Measurements from ENCODE around the gene RAB29.
"Not testable (repeated sequence)": the region's sequence is repeated elsewhere in the genome, so short reads cannot be mapped to it uniquely, and the experiment has no call there.

RAB29 gene

GRCh38 chr1:205763980-205764379 is 11.3 kb downstream of the RAB29 start:
- no peak for DNase-seq (ENCODE audit: low spot score)

DNA sequence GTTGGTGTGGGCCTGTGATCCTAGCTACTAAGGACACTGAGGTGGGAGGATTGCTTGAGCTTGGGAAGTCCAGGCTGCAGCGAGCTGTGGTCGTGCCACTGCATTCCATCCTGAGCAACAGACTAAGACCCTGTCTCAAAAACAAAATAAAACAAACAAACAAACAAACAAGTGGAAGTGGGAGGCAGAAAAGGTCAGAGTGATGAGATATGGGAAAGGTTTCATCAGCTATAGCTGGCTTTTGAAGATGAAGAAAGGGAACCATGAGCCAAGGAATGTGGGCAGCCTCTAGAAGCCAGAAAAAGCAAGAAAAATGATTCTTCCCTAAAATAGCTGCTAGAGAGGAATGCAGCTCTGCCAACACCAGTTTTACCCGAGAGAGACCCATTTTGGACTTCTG is 14.7 kb downstream of the RAB29 start:
- DNase-seq (ENCODE audit: low spot score), result no peak

DNA sequence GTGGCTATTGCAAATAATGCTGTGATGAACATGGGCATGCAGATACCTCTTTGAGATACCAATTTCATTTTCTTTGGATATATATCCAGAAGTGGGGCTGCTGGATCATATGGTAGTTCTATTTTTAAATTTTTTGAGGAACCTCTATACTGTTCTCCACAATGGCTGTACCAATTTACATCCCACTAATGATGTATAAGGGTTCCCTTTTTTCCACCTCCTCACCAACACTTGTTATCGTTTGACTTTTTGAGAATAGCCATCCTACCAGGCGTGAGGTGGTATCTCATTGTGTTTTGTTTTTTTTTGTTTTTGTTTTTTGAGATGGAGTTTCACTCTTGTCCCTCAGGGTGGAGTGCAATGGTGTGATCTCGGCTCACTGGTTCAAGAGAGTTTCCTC is 18.7 kb downstream of the RAB29 start:
- DNase-seq (ENCODE audit: low spot score), result no peak

DNA sequence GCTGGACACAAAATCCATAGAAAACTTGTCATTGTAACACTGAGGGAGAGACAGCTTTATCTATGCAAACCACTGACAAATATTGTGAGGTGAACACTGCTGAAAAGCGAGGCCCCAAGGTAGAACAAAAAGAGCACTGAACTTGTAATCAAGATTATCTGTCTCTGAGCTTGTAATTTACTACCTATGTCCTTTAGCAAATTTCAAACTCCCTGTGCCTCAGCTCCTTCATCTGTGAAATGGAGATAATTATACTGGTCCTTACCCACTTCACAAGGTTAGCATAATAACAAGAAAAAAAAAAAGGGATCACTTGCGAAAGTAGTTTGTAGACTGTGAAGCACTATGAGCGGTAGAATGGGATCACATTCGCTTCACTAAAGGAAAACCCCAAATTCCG is 20.4 kb downstream of the RAB29 start:
- DNase-seq (ENCODE audit: low spot score), result no peak

DNA sequence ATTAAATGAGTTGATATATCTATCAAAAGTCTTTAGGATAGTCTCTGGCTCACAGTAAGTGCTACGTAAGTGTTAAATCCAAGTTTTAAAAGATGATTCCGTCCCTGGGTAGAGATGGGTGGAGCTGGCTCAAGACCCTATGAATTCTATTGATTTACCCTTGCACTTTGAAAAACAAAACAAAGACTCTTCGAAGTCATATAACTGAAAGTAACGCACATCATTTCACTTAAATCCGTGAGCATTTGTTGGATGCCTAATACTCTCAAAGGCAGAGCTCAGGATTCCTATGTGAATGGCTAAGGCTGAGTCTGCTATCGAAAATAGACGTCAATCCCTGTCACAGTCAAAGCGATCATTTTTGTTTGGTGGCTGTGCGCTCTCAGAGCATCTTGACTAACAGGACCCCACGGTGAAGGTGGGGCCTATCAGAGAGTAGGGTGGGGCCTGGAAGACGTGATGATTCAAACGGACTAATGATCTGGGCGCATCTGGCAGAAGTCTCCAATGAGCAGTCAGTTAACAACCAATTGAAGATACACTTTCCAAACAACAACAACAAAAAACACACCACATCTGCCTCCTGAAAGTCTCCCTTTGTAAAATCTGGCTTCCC is 24.1 kb downstream of the RAB29 start:
- DNase-seq (ENCODE audit: low spot score), result no peak

- peak; percentile 68 for DNase-seq (ENCODE audit: low spot score)
These were observed 24.9 kb downstream of the RAB29 start, which contains the start of gene NUCKS1 for GRCh38 chr1:205750138-205751035. Gene NUCKS1, minus strand, starts transcription at chr1:205750182. Its CDS starts 209 bp downstream, at chr1:205749973.

- peak; percentile 91 for DNase-seq (ENCODE audit: low spot score)
These were observed 25.8 kb downstream of the RAB29 start for GRCh38 chr1:205749234-205750137.

- DNase-seq (ENCODE audit: low spot score), result peak; percentile 20
These were observed 26.7 kb downstream of the RAB29 start for GRCh38 chr1:205748403-205749233.

DNA sequence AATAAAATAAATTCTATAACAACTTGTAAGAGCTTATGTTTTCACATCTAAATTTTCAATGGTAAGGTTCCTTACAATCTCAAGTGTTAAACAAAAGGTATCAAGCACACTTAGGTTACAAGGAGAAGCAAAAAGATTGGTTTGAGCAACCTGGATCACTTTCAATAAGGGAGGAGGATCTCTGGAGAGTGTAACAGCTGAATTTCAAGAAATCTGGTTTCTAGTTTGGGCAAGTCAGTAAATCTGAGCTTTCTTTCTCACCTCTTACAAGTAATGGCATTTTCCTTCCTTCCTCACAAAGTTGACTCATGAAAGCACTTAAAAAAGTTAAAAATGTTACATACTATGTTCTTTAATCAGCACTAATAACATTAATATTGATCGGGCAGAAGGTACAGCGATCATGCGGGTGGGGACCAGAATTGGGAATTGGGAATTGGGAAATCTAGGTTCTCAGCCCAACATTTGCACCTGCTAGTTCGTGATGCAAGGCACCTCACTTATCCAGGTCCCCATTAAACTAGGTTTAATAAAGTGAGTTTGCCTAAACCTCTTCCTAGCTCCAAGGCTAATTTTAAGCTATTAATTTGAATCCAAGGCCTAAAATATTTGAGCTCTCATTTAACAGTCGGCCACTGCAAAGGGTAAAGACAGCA is 28.4 kb downstream of the RAB29 start:
- DNase-seq (ENCODE audit: low spot score), result no peak

DNA sequence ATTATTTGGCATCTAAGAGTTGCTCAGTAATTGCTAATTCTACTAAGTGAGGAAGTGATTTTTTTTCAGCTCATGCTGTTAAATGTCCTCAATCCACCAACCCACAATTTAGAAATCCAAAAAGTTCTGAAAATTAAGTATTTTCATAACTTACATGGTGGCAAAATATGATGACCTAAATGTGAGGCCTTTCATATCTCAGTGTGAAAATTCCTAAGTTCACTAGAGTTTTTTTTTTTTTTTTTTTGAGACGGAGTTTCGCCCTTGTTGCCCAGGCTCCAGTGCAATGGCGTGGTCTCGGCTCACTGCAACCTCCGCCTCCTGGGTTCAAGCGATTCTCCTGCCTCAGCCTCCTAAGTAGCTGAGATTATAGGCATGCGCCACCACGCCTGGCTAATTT is 30.9 kb downstream of the RAB29 start:
- no peak for DNase-seq (ENCODE audit: low spot score)

DNA sequence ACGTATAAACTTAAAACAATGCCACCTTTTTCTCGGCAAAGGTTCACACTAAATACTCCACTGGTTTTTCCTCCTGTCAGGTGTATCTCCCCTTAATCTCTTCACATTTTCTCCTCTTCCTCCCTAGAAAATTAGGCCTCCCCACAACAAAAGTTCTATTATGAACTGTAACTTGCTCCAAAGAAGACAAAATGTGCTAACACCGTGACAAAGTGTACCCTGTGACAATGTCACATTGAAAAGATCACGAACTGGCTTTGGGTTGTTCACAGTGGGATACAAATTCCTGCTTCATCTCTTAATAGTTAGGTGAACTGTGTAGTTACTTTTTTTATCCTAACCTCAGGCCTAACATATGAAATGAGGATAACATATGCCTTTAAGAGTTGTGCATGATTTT is 31.3 kb downstream of the RAB29 start:
- DNase-seq (ENCODE audit: low spot score), result no peak

DNA sequence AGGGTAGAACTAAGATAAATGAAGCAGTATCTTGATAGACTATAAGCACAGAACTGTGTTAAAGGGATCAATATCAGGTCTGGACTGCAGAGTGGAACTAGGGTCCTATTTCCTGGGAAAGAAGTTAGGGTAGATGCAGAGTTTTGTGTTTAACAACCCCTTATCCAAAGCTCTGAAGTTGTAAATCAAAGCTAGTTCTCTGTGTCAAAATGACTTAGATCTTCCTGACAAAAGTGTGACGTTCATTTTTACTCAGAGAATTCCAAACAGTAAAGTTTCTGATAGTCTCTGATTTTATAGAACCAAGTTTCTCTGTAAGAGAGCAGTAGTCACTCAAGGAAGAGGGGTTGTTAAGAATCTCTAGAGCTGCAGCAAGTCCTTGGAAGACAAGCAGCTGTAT is 33.6 kb downstream of the RAB29 start:
- DNase-seq (ENCODE audit: low spot score), result no peak

- DNase-seq (ENCODE audit: low spot score), result no peak
These were observed 35.7 kb downstream of the RAB29 start for GRCh38 chr1:205739348-205740160.

DNA sequence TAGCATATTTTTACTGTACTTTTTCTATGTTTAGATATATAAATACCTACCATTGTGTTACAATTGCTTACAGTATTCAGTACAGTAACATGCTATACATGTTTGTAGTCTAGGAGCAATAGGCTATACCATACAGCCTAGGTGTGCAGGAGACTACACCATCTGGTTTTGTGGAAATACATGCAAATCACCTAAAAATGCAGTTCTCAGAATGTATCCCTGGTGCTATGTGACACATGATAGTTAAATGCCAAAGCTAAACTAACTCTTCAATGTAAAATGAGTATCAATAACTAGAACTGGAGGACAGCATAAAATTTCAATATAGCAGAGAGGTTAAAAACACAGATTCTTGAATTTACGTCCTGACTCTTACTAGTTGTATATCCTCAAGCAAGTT is 40.1 kb downstream of the RAB29 start:
- no peak for DNase-seq (ENCODE audit: low spot score)

GRCh38 chr1:205733438-205734175 is 41.7 kb downstream of the RAB29 start:
- no peak for DNase-seq (ENCODE audit: low spot score)

DNA sequence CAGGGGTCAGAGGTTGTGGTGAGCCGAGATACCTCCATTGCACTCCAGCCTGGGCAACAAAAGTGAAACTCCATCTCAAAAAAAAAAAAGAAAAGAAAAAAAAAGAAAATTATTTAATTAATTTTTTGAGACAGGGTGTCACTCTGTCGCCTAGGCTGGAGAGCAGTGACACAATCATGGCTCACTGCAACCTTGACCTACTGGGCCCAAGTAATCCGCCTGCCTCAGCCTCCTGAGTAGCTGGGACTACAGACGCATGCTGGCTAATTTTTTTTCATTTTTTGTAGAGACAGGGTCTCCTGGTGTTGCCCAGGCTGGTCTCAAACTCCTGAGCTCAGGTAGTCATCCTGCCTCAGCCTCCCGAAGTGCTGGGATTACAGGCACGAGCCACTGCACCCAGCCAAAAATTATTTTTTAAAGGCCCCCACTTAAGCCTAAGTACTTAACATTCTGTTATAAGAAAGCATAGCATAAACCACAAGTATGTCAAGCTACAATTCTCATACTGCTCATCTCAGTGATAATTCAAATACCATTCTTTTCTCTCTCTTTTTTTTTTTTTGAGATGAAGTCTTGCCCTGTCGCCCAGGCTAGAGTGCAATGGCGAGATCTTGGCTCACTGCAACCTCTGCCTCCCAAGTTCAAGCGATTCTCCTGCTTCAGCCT is 45.2 kb downstream of the RAB29 start:
- DNase-seq (ENCODE audit: low spot score), result no peak

DNA sequence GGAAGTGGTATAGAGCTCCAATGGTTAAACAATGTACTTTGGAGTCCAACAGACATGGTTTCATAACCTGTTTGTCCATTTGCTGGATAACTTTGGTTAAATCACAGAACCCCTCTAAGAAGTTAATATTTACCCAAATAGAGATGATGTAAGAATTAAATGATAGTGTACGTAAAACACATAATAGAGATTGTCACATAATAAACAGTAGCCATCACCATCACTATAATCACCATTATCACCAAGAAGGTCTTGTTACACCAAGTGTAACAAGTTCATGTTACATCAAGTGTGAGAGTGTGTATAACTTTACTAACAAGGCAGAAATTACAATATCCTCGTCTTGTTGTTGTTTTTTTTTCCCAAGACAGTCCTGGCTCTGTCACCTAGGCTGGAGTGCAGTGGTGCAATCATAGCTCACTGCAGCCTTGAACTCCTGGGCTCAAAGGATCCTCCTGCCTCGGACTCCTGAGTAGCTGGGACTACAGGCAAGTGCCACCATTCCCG is 48.6 kb downstream of the RAB29 start:
- DNase-seq (ENCODE audit: low spot score), result no peak

- no peak for DNase-seq (ENCODE audit: low spot score)
These were observed 49.8 kb downstream of the RAB29 start for GRCh38 chr1:205725514-205725913.

GRCh38 chr1:205720740-205721139 is 54.5 kb downstream of the RAB29 start:
- not testable (repeated sequence) for DNase-seq (ENCODE audit: low spot score)
